Measurements from ENCODE around the gene LRRC17.
"Not testable (repeated sequence)": the region's sequence is repeated elsewhere in the genome, so short reads cannot be mapped to it uniquely, and the experiment has no call there.

The LRRC17 gene

DNA sequence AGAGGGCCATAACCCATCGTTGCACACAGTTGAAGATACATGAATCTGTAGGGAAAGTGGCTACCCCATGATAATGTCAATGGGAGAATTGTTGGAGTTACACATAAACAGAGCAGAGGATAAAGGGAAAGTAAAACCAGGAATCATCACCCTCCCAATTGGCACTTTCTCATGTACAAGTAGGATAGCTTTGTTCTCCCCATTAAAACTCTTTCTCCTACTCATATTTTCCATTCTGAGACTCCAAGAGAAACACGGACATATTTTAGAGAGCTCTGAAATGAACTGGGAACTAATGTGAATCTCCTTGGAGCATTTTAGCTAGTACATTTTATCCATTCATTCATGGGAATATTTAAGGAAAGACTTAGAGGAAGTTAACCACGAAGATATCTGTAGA, 17.2 kb upstream of the LRRC17 start:
- no peak overlapping the region for H3K4me3 ChIP-seq (ENCODE audit: low read depth, low read length)
- TF ChIP-seq, protein P1, sequence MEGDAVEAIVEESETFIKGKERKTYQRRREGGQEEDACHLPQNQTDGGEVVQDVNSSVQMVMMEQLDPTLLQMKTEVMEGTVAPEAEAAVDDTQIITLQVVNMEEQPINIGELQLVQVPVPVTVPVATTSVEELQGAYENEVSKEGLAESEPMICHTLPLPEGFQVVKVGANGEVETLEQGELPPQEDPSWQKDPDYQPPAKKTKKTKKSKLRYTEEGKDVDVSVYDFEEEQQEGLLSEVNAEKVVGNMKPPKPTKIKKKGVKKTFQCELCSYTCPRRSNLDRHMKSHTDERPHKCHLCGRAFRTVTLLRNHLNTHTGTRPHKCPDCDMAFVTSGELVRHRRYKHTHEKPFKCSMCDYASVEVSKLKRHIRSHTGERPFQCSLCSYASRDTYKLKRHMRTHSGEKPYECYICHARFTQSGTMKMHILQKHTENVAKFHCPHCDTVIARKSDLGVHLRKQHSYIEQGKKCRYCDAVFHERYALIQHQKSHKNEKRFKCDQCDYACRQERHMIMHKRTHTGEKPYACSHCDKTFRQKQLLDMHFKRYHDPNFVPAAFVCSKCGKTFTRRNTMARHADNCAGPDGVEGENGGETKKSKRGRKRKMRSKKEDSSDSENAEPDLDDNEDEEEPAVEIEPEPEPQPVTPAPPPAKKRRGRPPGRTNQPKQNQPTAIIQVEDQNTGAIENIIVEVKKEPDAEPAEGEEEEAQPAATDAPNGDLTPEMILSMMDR (IDR thresholded peaks at IDR 0.05; ENCODE audit: low read depth, low read length): no peak
- H3K27me3 ChIP-seq: no peaks in the 10 kb centered on the region
- peaks cover 5% of the 10 kb centered on the region; the same call in 1 of the 2 replicates for H3K4me1 ChIP-seq
- H3K9me3 ChIP-seq: no peaks in the 10 kb centered on the region
- no peaks in the 10 kb centered on the region for H3K36me3 ChIP-seq
- no peak for DNase-seq

DNA sequence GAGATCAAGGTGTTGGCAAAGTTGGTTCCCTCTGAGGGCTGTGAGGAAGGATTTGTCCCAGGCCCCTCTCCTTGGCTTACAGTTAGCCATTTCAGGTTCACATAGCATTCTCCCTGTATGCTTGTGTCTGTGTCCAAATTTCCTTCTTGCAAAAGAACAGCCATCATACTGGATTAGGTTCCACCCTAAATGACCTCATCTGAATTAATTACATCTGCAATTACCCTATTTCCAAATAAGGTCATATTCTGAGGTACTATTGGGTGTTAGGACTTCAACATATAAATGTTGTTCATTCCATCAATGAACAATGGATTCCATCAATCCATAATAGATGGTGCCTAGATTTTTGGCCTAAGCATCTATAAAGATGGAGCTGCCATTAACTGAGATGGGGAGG, 16.2 kb upstream of the LRRC17 start:
- Histone ChIP-seq H3K4me3 (ENCODE audit: low read depth, low read length) (no peak overlapping the region), H3K36me3 (no peaks in the 10 kb centered on the region), H3K4me1 (peaks cover 5% of the 10 kb centered on the region; the same call in 1 of the 2 replicates), H3K9me3 (no peaks in the 10 kb centered on the region), H3K27me3 (no peaks in the 10 kb centered on the region)
- TF ChIP-seq, protein P1 (IDR thresholded peaks at IDR 0.05; ENCODE audit: low read depth, low read length): no peak
- no peak for DNase-seq

DNA sequence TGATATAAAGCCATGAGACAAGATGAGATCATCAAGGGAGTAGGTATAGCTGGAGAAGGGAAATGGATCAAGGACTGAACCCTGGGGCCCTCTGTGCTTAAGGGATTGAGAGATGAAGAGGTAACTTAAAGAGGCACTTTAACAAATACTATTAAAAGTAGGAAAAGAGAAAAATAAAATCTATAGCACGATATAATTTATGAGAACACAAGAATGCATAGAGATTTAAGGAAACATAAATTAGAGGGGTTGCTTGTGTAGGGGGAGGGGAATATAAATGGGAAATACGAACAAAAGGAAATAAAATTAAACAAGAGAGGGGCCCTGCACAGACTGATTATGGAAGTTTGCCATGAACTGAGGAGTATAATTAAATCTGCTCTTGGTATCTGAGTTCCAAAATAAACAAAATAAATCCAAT, 15.6 kb upstream of the LRRC17 start:
- H3K36me3 ChIP-seq: no peaks in the 10 kb centered on the region
- no peak for DNase-seq
- H3K4me3 ChIP-seq (ENCODE audit: low read depth, low read length): no peak overlapping the region
- H3K9me3 ChIP-seq: no peaks in the 10 kb centered on the region
- no peaks in the 10 kb centered on the region for H3K27me3 ChIP-seq
- TF ChIP-seq, protein P1 (IDR thresholded peaks at IDR 0.05; ENCODE audit: low read depth, low read length): no peak
- H3K4me1 ChIP-seq: peaks cover 3% of the 10 kb centered on the region; the same call in 1 of the 2 replicates

DNA sequence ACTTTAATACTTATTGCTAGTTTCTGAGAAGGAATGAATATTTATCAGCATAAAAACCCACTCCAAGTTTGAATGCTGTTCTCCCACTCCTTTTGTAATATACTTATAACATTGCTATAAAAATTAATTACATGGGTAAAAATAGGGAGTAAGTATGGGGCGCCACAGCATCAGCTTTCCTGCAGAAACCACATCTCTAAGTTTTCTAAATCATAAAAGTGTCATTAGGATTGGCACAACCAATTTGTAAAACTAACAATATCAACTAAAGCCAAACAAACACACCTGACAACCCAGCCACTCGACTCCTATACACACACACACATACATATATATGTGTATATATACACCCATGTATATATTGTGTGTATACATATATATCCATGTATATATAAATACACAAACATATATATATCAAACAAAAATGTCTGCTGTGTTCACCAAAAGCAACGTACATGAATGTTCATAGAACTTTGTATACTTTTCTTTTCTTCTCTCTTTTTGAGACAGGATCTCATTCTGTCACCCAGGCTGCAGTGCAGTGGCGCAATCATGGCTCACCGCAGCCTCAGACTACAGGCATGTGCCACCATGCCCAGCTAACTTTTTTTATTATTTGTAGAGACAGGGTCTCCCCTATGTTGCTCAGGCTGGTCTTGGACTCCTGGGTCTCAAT, 14.8 kb upstream of the LRRC17 start:
- no peaks in the 10 kb centered on the region for H3K9me3 ChIP-seq
- H3K36me3 ChIP-seq: no peaks in the 10 kb centered on the region
- H3K4me1 ChIP-seq: peaks cover 3% of the 10 kb centered on the region; the same call in 1 of the 2 replicates
- DNase-seq: no peak
- no peak overlapping the region for H3K4me3 ChIP-seq (ENCODE audit: low read depth, low read length)
- TF ChIP-seq, protein P1 (IDR thresholded peaks at IDR 0.05; ENCODE audit: low read depth, low read length): no peak
- no peaks in the 10 kb centered on the region for H3K27me3 ChIP-seq

DNA sequence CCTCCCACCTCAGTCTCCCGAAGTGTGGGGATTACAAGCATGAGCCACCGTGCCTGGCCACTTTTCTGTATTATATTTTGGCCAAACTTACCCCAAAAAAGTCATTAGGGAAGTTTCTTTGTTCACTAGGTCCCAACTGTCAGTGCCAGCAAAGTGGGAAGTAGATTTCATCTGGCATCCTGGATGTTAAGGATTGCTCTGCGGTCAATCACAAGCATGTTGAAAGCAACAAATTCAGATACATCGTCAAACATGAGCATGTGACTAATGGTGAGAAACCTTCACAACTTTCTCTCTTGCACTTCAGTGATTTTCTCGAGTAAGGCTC, 14.3 kb upstream of the LRRC17 start:
- TF ChIP-seq, protein P1 (IDR thresholded peaks at IDR 0.05; ENCODE audit: low read depth, low read length): no peak
- H3K36me3 ChIP-seq: no peaks in the 10 kb centered on the region
- peaks cover 3% of the 10 kb centered on the region; the same call in 1 of the 2 replicates for H3K4me1 ChIP-seq
- no peak for DNase-seq
- no peaks in the 10 kb centered on the region for H3K9me3 ChIP-seq
- H3K27me3 ChIP-seq: no peaks in the 10 kb centered on the region
- no peak overlapping the region for H3K4me3 ChIP-seq (ENCODE audit: low read depth, low read length)

DNA sequence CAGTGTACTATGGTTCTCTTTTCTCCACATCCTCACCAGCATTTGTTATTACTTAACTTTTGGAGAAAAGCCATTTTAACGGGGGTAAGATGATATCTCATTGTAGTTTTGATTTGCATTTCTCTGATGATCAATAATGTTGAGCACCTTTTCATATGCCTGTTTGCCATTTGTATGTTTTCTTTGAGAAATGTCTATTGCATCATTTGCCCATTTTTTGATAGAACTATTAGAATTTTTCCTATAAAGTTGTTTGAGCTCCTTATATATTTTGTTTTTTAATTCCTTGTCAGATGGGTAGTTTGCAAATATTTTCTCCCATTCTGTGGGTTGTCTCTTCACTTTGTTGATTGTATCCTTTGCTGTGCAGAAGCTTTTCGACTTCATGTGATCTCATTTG, 10.7 kb upstream of the LRRC17 start:
- not testable (repeated sequence) for H3K36me3 ChIP-seq; H3K4me1 ChIP-seq; DNase-seq; H3K4me3 ChIP-seq (ENCODE audit: low read depth, low read length); H3K9me3 ChIP-seq; H3K27me3 ChIP-seq

DNA sequence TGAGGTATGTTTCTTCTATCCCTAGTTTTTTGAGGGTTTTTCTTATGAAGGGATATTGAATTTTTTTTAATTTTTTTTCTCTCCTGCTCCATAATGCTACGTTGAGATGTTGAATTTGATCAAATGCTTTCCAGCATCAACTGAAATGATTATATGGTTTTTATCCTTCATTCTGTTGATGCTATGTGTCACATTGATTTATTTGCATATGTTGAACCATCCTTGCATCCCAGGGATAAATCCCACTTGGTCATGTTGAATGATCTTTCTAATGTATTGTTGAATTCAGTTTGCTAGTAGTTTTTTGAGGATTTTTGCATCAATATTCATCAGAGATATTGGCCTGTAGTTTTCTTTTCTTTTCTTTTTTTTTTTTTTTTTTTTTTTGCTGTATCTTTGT, 9.2 kb upstream of the LRRC17 start:
- not testable (repeated sequence) for H3K36me3 ChIP-seq

More for the DNA sequence above, 9.2 kb upstream of the LRRC17 start:
- not testable (repeated sequence) for H3K27me3 ChIP-seq; H3K4me3 ChIP-seq (ENCODE audit: low read depth, low read length); H3K4me1 ChIP-seq; DNase-seq; H3K9me3 ChIP-seq

Data from BE2C (cell line).